GM23338 (cell line): ENCODE data around the gene MAP3K7CL. TPM values are rescaled to one million over a fixed set of nuclear protein-coding genes. Genes with fewer than 3 reads are reported as not detected.

ENCODE experiments used
- ATAC-seq: fragments of 200-7000 bp; cut with Tn5 transposase; 3 replicates; pipeline ENCODE4 v1.9.1; 2020
- DNase-seq: peaks from one replicate; pipeline ENCODE4 v3.0.0-alpha.2; 2015; ENCODE audit warnings: low spot score
- H2AFZ ChIP-seq: fragments of 200-600 bp; sonication (generic); 2 replicates; pipeline ENCODE4 v1.8.0; 2016; ENCODE audit warnings: antibody characterized with exemption, mild to moderate bottlenecking, moderate library complexity
- H3F3A ChIP-seq: fragments of 200-600 bp; sonication (generic); replicated peaks from 2 replicates; pipeline ENCODE4 v1.8.0; 2017; ENCODE audit warnings: antibody characterized with exemption, mixed run types, low read depth
- H3K27ac ChIP-seq: fragments of 200-600 bp; sonication (generic); 2 replicates; pipeline ENCODE4 v1.6.1; 2016; ENCODE audit warnings: low read depth
- H3K27me3 ChIP-seq: fragments of 200-600 bp; sonication (generic); 2 replicates; pipeline ENCODE4 v1.8.0; 2016; ENCODE audit warnings: mild to moderate bottlenecking, mixed run types, moderate library complexity; ENCODE audit not compliant: insufficient read depth
- H3K36me3 ChIP-seq: fragments of 200-600 bp; sonication (generic); 2 replicates; pipeline ENCODE4 v1.8.0; 2016; ENCODE audit warnings: mild to moderate bottlenecking; ENCODE audit not compliant: insufficient read depth
- H3K4me1 ChIP-seq: fragments of 200-600 bp; sonication (generic); 2 replicates; pipeline ENCODE4 v1.8.0; 2016; ENCODE audit warnings: mild to moderate bottlenecking, moderate library complexity; ENCODE audit not compliant: insufficient read depth
- H3K4me2 ChIP-seq: fragments of 200-600 bp; sonication (generic); 2 replicates; pipeline ENCODE4 v1.7.1; 2017; ENCODE audit warnings: mixed run types
- H3K4me3 ChIP-seq: fragments of 200-600 bp; sonication (generic); 2 replicates; pipeline ENCODE4 v1.6.1; 2016; ENCODE audit warnings: mixed run types
- H3K79me2 ChIP-seq: fragments of 200-600 bp; sonication (generic); replicated peaks from 2 replicates; pipeline ENCODE4 v1.8.0; 2017; ENCODE audit warnings: mild to moderate bottlenecking; ENCODE audit not compliant: insufficient read depth
- H3K9me2 ChIP-seq: fragments of 200-600 bp; sonication (generic); 2 replicates; pipeline ENCODE4 v1.8.0; 2017; ENCODE audit not compliant: insufficient read depth
- H4K20me1 ChIP-seq: fragments of 200-600 bp; sonication (generic); replicated peaks from 2 replicates; pipeline ENCODE4 v1.8.0; 2017; ENCODE audit warnings: mild to moderate bottlenecking; ENCODE audit not compliant: insufficient read depth
- H3K27ac Mint-ChIP-seq: 2 replicates; pipeline ENCODE4 v1.8.0; 2020; ENCODE audit warnings: inconsistent platforms, mild to moderate bottlenecking, moderate library complexity, mixed read lengths
- H3K27me3 Mint-ChIP-seq: 3 replicates; pipeline ENCODE4 v1.8.0; 2022; ENCODE audit warnings: low read depth, mild to moderate bottlenecking, moderate library complexity, mixed read lengths, inconsistent platforms; ENCODE audit not compliant: insufficient read depth, poor library complexity
- H3K36me3 Mint-ChIP-seq: 3 replicates; pipeline ENCODE4 v1.8.0; 2021; ENCODE audit warnings: low read depth, mild to moderate bottlenecking, inconsistent platforms, moderate library complexity, mixed read lengths
- H3K4me1 Mint-ChIP-seq: 3 replicates; pipeline ENCODE4 v1.8.0; 2020; ENCODE audit warnings: mild to moderate bottlenecking, inconsistent platforms, mixed read lengths
- H3K4me3 Mint-ChIP-seq: 3 replicates; pipeline ENCODE4 v1.8.0; 2021; ENCODE audit warnings: moderate library complexity, mild to moderate bottlenecking, inconsistent platforms, mixed read lengths
- H3K9me3 Mint-ChIP-seq: 3 replicates; pipeline ENCODE4 v1.8.0; 2020; ENCODE audit warnings: moderate library complexity, mild to moderate bottlenecking, inconsistent platforms, mixed read lengths
- CTCF ChIP-seq, 2 experiments: fragments of 200-600 bp in 1 of 2; sonication (generic) in 1 of 2; conservative IDR thresholded peaks; 2 replicates each; pipeline versions ENCODE4 v1.5.1 to v1.6.1; 2016 to 2017; ENCODE audit warnings: antibody characterized with exemption in 2 of 2, low read depth in 2 of 2, mild to moderate bottlenecking in 2 of 2, moderate library complexity in 1 of 2
- ETS1 ChIP-seq: IDR thresholded peaks from 2 replicates; pipeline ENCODE4 v1.6.1; 2016; ENCODE audit warnings: antibody characterized with exemption
- EZH2 ChIP-seq: fragments of 200-600 bp; sonication (generic); IDR thresholded peaks from one replicate; pipeline ENCODE4 v1.8.0; 2017; ENCODE audit warnings: antibody characterized with exemption, mild to moderate bottlenecking, low read depth; ENCODE audit not compliant: unreplicated experiment
- JUNB ChIP-seq: IDR thresholded peaks from one replicate; pipeline ENCODE4 v1.6.1; 2016; ENCODE audit warnings: antibody characterized with exemption; ENCODE audit not compliant: unreplicated experiment
- NANOG ChIP-seq: IDR thresholded peaks from 2 replicates; pipeline ENCODE4 v1.6.1; 2016; ENCODE audit warnings: antibody characterized with exemption, borderline replicate concordance
- POLR2AphosphoS5 ChIP-seq: IDR thresholded peaks from 2 replicates; pipeline ENCODE4 v1.6.1; 2016; ENCODE audit warnings: antibody characterized with exemption, low read depth
- STAT1 ChIP-seq: IDR thresholded peaks from one replicate; pipeline ENCODE4 v1.6.1; 2016; ENCODE audit warnings: antibody characterized with exemption; ENCODE audit not compliant: unreplicated experiment
- ZNF114 ChIP-seq: fragments of 250-450 bp; sonication (Bioruptor Pico); IDR thresholded peaks from 2 replicates; pipeline ENCODE4 v1.5.0; 2020; ENCODE audit warnings: mild to moderate bottlenecking, moderate library complexity
- polyA plus RNA-seq: library from polyadenylated mRNA; unstranded; fragments of >200 nt; fragmentation: Nextera tagmentation; extraction: Ambion mirVana; gene quantifications from 2 replicates; pipeline ENCODE4 v1.2.1, GENCODE V29; 2016
- total RNA-seq: library from RNA; depleted of rRNA; stranded (reverse); fragments of >200 nt; shearing (Covaris generic); gene quantifications from 2 replicates; pipeline ENCODE4 v1.2.3, GENCODE V29; 2014
- TF ChIP-seq, protein P1 (sequence below): IDR thresholded peaks from one replicate; pipeline ENCODE4 v1.6.1; 2018; ENCODE audit warnings: antibody characterized with exemption; ENCODE audit not compliant: unreplicated experiment

Gene MAP3K7CL
- total and polyA plus RNA-seq, 2 experiments from 2014 or later, result 2.4 to 3.6 TPM

DNA sequence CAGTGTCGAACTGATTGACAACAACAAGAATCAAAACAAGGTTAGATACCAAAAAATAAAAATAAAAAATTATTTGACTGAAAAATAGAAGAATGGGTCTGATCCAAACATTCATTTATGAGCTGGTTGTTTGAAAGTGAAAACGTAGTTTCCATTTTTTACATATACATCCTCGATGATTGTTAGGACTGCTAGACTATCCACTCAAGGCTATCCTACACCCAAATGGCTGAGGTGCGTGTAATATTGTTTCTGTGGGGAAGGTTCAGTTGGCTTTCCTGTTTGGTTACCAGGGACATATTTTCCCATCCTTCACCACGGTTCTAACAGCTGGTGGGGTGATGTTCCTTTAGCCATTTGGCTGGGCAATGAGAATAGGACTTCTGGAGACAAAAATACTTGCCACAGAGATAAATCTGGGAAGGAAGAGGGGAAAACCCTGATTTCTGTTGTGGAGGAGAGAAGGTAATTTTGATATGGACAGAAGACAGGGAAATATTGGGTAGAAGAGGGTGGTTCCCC is 66.3 kb downstream of the MAP3K7CL start (continued):
- TF ChIP-seq, protein P1, sequence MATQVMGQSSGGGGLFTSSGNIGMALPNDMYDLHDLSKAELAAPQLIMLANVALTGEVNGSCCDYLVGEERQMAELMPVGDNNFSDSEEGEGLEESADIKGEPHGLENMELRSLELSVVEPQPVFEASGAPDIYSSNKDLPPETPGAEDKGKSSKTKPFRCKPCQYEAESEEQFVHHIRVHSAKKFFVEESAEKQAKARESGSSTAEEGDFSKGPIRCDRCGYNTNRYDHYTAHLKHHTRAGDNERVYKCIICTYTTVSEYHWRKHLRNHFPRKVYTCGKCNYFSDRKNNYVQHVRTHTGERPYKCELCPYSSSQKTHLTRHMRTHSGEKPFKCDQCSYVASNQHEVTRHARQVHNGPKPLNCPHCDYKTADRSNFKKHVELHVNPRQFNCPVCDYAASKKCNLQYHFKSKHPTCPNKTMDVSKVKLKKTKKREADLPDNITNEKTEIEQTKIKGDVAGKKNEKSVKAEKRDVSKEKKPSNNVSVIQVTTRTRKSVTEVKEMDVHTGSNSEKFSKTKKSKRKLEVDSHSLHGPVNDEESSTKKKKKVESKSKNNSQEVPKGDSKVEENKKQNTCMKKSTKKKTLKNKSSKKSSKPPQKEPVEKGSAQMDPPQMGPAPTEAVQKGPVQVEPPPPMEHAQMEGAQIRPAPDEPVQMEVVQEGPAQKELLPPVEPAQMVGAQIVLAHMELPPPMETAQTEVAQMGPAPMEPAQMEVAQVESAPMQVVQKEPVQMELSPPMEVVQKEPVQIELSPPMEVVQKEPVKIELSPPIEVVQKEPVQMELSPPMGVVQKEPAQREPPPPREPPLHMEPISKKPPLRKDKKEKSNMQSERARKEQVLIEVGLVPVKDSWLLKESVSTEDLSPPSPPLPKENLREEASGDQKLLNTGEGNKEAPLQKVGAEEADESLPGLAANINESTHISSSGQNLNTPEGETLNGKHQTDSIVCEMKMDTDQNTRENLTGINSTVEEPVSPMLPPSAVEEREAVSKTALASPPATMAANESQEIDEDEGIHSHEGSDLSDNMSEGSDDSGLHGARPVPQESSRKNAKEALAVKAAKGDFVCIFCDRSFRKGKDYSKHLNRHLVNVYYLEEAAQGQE, result no peak
- no peak for TF ChIP-seq CTCF (conservative IDR thresholded peaks at IDR 0.05; ENCODE audit: low read depth in 2 of 2)
- TF ChIP-seq NANOG, result no peak
- no peak for TF ChIP-seq ETS1
- no peak for TF ChIP-seq ZNF114 (CRISPR knock-in tag)
- no peak for TF ChIP-seq JUNB

GRCh38 chr21:29201186-29201585 is 70.7 kb downstream of the MAP3K7CL start:
- H3K4me3 Mint-ChIP-seq, result no peak overlapping the region
- Histone ChIP-seq H3K79me2 (no peaks in the 10 kb centered on the region), H3K4me3 (no peak overlapping the region), H3K4me2 (no peak overlapping the region), H4K20me1 (no peaks in the 10 kb centered on the region), H3K9me2 (peaks cover 15% of the 10 kb centered on the region), H3K27ac (no peak overlapping the region), H3K36me3 (0 out of 2 replicates have a peak, but pooled peaks cover 4% of the 10 kb centered on the region), H3K4me1 (no peaks in the 10 kb centered on the region), H3K27me3 (no peaks in the 10 kb centered on the region), H2AFZ (no peak overlapping the region), H3F3A (no peaks in the 10 kb centered on the region)
- ATAC-seq (no peak), DNase-seq (no peak)
- H3K9me3 Mint-ChIP-seq, result peaks cover 33% of the 10 kb centered on the region
- peaks cover 3% of the 10 kb centered on the region for H3K27me3 Mint-ChIP-seq
- no peak for TF ChIP-seq NANOG
- TF ChIP-seq STAT1, result no peak
- TF ChIP-seq EZH2, result no peak
- TF ChIP-seq POLR2AphosphoS5, result no peak
- TF ChIP-seq JUNB, result no peak
- TF ChIP-seq CTCF (conservative IDR thresholded peaks at IDR 0.05; ENCODE audit: low read depth in 2 of 2), result no peak
- no peak overlapping the region for H3K27ac Mint-ChIP-seq
- H3K36me3 Mint-ChIP-seq, result peaks cover 14% of the 10 kb centered on the region
- H3K4me1 Mint-ChIP-seq, result peaks cover 3% of the 10 kb centered on the region
